Measurements from ENCODE around the gene KIF16B. TPM values are rescaled to one million over a fixed set of nuclear protein-coding genes. Genes with fewer than 3 reads are reported as not detected.

The KIF16B gene
- total RNA-seq, 1 donor from 2014 or later: 7.1 TPM

DNA sequence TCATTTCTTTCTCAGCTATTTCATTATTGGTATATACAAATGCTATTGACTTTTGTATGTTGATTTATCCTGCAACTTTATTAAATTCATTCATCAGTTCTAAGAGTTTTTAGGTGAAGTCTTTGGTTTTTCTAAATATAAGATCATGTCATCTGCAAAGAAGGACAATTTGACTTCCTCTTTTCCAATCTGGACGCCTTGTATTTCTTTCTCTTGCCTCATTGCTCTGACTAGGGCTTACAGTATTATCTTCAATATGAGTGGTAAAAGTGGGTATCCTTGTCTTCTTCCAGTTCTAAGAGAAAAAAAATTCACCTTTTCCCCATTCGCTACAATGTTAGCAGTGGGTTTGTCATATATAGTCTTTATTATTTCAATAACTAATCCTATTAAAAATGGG is 38.0 kb downstream of the KIF16B start:
- Histone ChIP-seq H3K27me3 (ENCODE audit: control insufficient read depth, insufficient read depth, low read length) (no peaks in the 10 kb centered on the region), H3K36me3 (ENCODE audit: control insufficient read depth, insufficient read depth, low read length) (no peaks in the 10 kb centered on the region), H3K4me3 (ENCODE audit: low read depth, low read length) (no peak overlapping the region)
- DNase-seq (ENCODE audit: low read depth): no peak
- TF ChIP-seq, protein P1, sequence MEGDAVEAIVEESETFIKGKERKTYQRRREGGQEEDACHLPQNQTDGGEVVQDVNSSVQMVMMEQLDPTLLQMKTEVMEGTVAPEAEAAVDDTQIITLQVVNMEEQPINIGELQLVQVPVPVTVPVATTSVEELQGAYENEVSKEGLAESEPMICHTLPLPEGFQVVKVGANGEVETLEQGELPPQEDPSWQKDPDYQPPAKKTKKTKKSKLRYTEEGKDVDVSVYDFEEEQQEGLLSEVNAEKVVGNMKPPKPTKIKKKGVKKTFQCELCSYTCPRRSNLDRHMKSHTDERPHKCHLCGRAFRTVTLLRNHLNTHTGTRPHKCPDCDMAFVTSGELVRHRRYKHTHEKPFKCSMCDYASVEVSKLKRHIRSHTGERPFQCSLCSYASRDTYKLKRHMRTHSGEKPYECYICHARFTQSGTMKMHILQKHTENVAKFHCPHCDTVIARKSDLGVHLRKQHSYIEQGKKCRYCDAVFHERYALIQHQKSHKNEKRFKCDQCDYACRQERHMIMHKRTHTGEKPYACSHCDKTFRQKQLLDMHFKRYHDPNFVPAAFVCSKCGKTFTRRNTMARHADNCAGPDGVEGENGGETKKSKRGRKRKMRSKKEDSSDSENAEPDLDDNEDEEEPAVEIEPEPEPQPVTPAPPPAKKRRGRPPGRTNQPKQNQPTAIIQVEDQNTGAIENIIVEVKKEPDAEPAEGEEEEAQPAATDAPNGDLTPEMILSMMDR (IDR thresholded peaks at IDR 0.05; ENCODE audit: insufficient read depth, low read length, poor library complexity, severe bottlenecking): no peak

DNA sequence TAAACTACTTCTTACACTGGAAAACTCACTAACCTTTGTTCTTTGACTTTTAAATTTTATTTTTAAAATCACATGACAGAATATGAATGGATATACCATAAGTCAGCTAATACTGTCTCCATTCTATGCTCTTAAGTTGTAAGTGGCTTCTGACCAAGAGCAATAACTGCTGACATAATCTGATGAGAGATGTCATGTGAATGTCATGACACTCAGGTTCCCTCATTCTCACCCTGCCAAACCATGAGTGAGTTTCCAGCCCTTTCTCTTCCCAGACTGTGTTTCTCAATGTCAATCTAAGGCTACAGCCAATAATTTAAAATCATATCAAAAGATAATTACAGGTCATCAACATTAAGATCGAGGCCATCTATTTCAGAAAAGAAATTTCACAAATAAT is 39.7 kb downstream of the KIF16B start:
- Histone ChIP-seq H3K4me3 (ENCODE audit: low read depth, low read length) (no peak overlapping the region), H3K36me3 (ENCODE audit: control insufficient read depth, insufficient read depth, low read length) (no peaks in the 10 kb centered on the region), H3K27me3 (ENCODE audit: control insufficient read depth, insufficient read depth, low read length) (no peaks in the 10 kb centered on the region)
- TF ChIP-seq, protein P1 (IDR thresholded peaks at IDR 0.05; ENCODE audit: insufficient read depth, low read length, poor library complexity, severe bottlenecking): no peak
- DNase-seq (ENCODE audit: low read depth): no peak

DNA sequence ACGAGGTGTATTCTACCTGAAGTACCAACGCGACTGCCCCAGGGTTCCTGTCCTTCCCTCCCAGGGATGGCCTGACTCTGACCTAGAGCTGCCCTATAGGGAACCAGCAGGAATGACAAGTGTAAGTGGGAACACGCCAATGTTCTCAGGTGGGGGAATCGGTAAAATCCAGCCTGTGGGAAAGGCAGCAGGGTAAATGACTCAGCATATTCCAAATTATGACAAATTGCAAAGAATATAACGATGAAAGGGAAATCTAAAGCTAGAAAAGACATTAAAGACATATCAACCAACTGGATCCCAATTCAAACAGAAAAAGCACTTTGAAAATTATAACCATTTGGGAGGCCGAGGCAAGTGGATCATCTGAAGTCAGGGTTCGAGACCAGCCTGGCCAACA is 41.8 kb downstream of the KIF16B start:
- H3K27me3 ChIP-seq (ENCODE audit: control insufficient read depth, insufficient read depth, low read length): no peaks in the 10 kb centered on the region
- TF ChIP-seq, protein P1 (IDR thresholded peaks at IDR 0.05; ENCODE audit: insufficient read depth, low read length, poor library complexity, severe bottlenecking): no peak
- no peak for DNase-seq (ENCODE audit: low read depth)

DNA sequence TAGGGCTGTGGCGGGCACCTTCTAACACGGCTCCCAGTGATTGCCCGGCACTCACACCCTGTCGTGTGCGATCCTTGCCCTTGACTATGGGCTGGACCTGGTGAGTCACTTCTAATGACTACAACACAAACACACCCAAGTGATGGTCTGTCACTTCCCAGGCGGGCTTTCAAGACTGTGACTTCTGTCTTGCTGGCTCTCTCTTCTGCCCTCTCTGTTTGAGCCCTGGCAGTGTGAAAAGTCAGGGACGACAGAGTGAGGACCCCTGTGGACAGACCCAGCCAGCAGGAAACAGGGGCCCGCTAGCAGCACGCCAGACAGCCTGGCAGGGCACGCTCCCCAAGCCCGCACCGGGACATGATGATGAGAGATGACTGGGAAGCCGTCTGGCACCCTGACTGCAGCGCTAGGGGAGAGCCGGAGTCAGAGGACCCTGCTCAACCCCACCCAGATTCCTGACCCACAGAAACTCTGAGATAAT is 43.0 kb downstream of the KIF16B start:
- no peak for DNase-seq (ENCODE audit: low read depth)
- Histone ChIP-seq H3K36me3 (ENCODE audit: control insufficient read depth, insufficient read depth, low read length) (no peaks in the 10 kb centered on the region), H3K27me3 (ENCODE audit: control insufficient read depth, insufficient read depth, low read length) (no peaks in the 10 kb centered on the region), H3K4me3 (ENCODE audit: low read depth, low read length) (no peak overlapping the region)
- TF ChIP-seq, protein P1 (IDR thresholded peaks at IDR 0.05; ENCODE audit: insufficient read depth, low read length, poor library complexity, severe bottlenecking): no peak

More for the DNA sequence above, 41.8 kb downstream of the KIF16B start:
- Histone ChIP-seq H3K4me3 (ENCODE audit: low read depth, low read length) (no peak overlapping the region), H3K36me3 (ENCODE audit: control insufficient read depth, insufficient read depth, low read length) (no peaks in the 10 kb centered on the region)

DNA sequence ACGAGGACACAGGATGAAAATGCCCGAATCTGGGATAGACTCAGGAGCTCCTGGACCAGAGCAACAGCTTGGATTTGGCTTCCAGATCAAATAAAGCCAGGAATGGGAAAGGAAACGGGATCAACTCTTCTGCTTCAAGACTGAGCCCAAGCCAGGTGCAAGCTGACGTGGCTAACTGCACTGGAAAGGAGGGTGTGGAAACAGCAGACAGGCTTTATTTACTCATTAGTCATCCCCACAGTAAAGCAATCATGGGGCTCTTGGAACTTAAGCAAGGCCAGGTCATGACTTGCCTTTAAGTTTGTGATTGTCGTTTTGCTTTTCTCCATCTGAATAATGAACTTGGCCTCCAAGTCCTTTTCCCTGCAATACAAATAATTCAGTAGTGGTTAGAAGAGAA is 45.2 kb downstream of the KIF16B start:
- Histone ChIP-seq H3K27me3 (ENCODE audit: control insufficient read depth, insufficient read depth, low read length) (no peaks in the 10 kb centered on the region), H3K36me3 (ENCODE audit: control insufficient read depth, insufficient read depth, low read length) (no peaks in the 10 kb centered on the region), H3K4me3 (ENCODE audit: low read depth, low read length) (no peak overlapping the region)
- peak; percentile 84 for DNase-seq (ENCODE audit: low read depth)
- TF ChIP-seq, protein P1 (IDR thresholded peaks at IDR 0.05; ENCODE audit: insufficient read depth, low read length, poor library complexity, severe bottlenecking): no peak

DNA sequence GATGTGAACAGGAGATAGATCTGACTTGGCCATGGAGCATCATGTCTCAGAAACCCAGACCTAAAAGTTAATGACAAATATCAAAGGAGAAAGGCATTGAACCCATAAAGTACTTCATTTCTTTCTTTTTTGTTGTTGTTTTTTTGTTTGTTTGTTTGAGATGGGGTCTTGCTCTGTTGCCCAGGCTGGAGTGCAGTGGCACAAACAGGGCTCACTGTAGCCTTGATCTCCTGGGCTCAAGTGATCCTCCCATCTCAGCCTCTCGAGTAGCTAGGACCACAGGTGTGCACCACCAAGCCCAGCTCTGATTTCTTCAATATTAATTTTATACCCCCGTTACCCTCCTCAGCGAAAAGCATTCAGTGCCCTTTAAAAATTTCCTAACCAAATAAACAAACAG is 45.8 kb downstream of the KIF16B start:
- TF ChIP-seq, protein P1 (IDR thresholded peaks at IDR 0.05; ENCODE audit: insufficient read depth, low read length, poor library complexity, severe bottlenecking): no peak
- Histone ChIP-seq H3K4me3 (ENCODE audit: low read depth, low read length) (no peak overlapping the region), H3K27me3 (ENCODE audit: control insufficient read depth, insufficient read depth, low read length) (no peaks in the 10 kb centered on the region), H3K36me3 (ENCODE audit: control insufficient read depth, insufficient read depth, low read length) (no peaks in the 10 kb centered on the region)
- no peak for DNase-seq (ENCODE audit: low read depth)
